Measurements from ENCODE around the gene TGFB1I1.

DNA sequence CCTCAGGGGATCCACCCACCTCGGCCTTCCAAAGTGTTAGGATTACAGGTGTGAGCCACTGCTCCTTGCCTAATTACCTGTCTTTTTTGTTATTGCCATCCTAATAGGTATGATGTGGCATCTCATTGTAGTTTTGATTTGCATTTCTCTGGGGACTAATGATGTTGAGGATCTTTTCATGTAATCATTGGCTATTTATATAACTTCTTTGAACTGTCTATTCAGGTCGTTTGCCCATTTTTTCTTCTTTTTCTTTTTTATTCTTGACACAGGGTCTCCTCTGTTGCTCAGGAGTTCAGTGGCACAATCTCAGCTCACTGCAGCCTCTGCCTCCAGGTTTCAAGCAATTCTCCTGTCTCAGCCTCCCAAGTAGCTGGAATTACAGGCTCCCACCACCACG, 1.3 kb upstream of the TGFB1I1 start:
- TF ChIP-seq, protein P1, sequence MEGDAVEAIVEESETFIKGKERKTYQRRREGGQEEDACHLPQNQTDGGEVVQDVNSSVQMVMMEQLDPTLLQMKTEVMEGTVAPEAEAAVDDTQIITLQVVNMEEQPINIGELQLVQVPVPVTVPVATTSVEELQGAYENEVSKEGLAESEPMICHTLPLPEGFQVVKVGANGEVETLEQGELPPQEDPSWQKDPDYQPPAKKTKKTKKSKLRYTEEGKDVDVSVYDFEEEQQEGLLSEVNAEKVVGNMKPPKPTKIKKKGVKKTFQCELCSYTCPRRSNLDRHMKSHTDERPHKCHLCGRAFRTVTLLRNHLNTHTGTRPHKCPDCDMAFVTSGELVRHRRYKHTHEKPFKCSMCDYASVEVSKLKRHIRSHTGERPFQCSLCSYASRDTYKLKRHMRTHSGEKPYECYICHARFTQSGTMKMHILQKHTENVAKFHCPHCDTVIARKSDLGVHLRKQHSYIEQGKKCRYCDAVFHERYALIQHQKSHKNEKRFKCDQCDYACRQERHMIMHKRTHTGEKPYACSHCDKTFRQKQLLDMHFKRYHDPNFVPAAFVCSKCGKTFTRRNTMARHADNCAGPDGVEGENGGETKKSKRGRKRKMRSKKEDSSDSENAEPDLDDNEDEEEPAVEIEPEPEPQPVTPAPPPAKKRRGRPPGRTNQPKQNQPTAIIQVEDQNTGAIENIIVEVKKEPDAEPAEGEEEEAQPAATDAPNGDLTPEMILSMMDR (IDR thresholded peaks at IDR 0.05; ENCODE audit: low read depth, low read length, poor library complexity, severe bottlenecking): no peak
- TF ChIP-seq EZH2phosphoT487 (IDR thresholded peaks at IDR 0.05; ENCODE audit: borderline replicate concordance, low read length): no peak
